Peyer's patch (tissue), 4 donors: ENCODE measurements around the gene CHST11.

Experiments used
- CTCF ChIP-seq, 6 experiments: fragments of 450-650 bp in 4 of 6; fragments of 200-600 bp in 2 of 6; sonication (generic) in 1 of 6; IDR thresholded peaks; one replicate each; pipeline ENCODE4 v1.5.1; 2017 to 2019; ENCODE audit warnings: antibody characterized with exemption in 6 of 6, mild to moderate bottlenecking in 3 of 6, moderate library complexity in 1 of 6
- POLR2A ChIP-seq, 2 donors: fragments of 450-650 bp; IDR thresholded peaks; one replicate each; pipeline ENCODE4 v1.5.1; 2017; ENCODE audit warnings: antibody characterized with exemption in 2 of 2, mild to moderate bottlenecking in 2 of 2, moderate library complexity in 2 of 2

DNA sequence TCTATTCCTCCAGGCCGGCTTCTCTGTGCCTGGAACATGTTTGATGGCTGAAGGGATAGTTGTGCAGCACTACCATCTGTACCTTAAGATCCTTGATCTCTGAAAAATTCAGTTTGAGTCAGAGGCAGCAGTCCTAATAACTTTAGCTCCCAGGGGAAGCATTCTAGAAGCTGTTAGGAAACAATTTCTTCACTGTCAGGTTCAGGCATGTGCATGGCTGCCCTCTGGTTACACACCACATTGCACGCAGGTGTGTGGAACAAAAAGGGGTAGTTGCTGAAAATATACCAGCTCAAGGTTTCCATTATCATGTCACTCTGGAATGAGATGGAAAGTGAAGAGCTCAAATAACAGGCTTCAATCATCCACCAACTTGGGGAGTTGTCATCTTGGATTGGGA, 80.1 kb downstream of the CHST11 start:
- TF ChIP-seq CTCF (IDR thresholded peaks at IDR 0.05) (no peak), POLR2A (IDR thresholded peaks at IDR 0.05) (no peak)
